Measurements from ENCODE around the gene TXNL4B.

- TF ChIP-seq CTCF (IDR thresholded peaks at IDR 0.05 in 2 of 3, conservative IDR thresholded peaks at IDR 0.05 in 1 of 3; ENCODE audit: insufficient read depth in 2 of 3, low read depth in 1 of 3, low read length in 3 of 3) (no peak), GTF2F1 (IDR thresholded peaks at IDR 0.05; ENCODE audit: low read depth, low read length) (no peak), GABPA (tag; conservative IDR thresholded peaks at IDR 0.05; ENCODE audit: low read depth) (no peak), SOX6 (IDR thresholded peaks at IDR 0.05) (no peak), MYNN (IDR thresholded peaks at IDR 0.05) (no peak), MYNN (CRISPR knock-in tag; IDR thresholded peaks at IDR 0.05) (no peak)
Measured at GRCh38 chr16:72125635-72126428, 32.4 kb upstream of the TXNL4B start.
